Skeletal muscle satellite cell (primary cell): ENCODE data around the gene SUPT3H. TPM values are rescaled to one million over a fixed set of nuclear protein-coding genes. Genes with fewer than 3 reads are reported as not detected.

Experiments used
- H3K27me3 ChIP-seq: 2 replicates; pipeline ENCODE4 v1.7.0; 2013; ENCODE audit warnings: low read length; ENCODE audit not compliant: control insufficient read depth, insufficient read depth
- H3K36me3 ChIP-seq: 2 replicates; pipeline ENCODE4 v1.7.0; 2013; ENCODE audit warnings: mild to moderate bottlenecking, control low read depth, low read length; ENCODE audit not compliant: insufficient read depth
- H3K4me1 ChIP-seq: 2 replicates; pipeline ENCODE4 v1.7.0; 2013; ENCODE audit warnings: low read length; ENCODE audit not compliant: control insufficient read depth, insufficient read depth
- H3K4me2 ChIP-seq: 2 replicates; pipeline ENCODE4 v1.7.0; 2013; ENCODE audit warnings: mild to moderate bottlenecking, low read length
- H3K4me3 ChIP-seq: 2 replicates; pipeline ENCODE4 v1.7.0; 2013; ENCODE audit warnings: low read length
- H3K9ac ChIP-seq: 2 replicates; pipeline ENCODE4 v1.7.0; 2013; ENCODE audit warnings: mild to moderate bottlenecking, low read depth, low read length, moderate library complexity
- H3K9me3 ChIP-seq: replicated peaks from 2 replicates; pipeline ENCODE4 v1.7.0; 2013; ENCODE audit warnings: mild to moderate bottlenecking, control low read depth, low read length
- small RNA-seq: library from RNA; depleted of rRNA; stranded (forward); fragments of <200 nt; gene quantifications from one replicate; pipeline ENCODE3, GENCODE V24; 2012

The SUPT3H gene

GRCh38 chr6:44788387-44788981, 589.2 kb downstream of the SUPT3H start:
- Histone ChIP-seq H3K36me3 (no peaks in the 10 kb centered on the region), H3K4me1 (no peaks in the 10 kb centered on the region), H3K4me3 (no peak overlapping the region), H3K9ac (no peak overlapping the region), H3K4me2 (no peak overlapping the region), H3K9me3 (peaks cover 7% of the 10 kb centered on the region), H3K27me3 (peaks cover 5% of the 10 kb centered on the region)

GRCh38 chr6:44787254-44787834, 590.4 kb downstream of the SUPT3H start:
- no peaks in the 10 kb centered on the region for H3K36me3 ChIP-seq
- no peak overlapping the region for H3K9ac ChIP-seq
- peaks cover 5% of the 10 kb centered on the region for H3K27me3 ChIP-seq
- no peak overlapping the region for H3K4me2 ChIP-seq
- H3K9me3 ChIP-seq: peaks cover 7% of the 10 kb centered on the region
- H3K4me1 ChIP-seq: no peaks in the 10 kb centered on the region
- H3K4me3 ChIP-seq: no peak overlapping the region

DNA sequence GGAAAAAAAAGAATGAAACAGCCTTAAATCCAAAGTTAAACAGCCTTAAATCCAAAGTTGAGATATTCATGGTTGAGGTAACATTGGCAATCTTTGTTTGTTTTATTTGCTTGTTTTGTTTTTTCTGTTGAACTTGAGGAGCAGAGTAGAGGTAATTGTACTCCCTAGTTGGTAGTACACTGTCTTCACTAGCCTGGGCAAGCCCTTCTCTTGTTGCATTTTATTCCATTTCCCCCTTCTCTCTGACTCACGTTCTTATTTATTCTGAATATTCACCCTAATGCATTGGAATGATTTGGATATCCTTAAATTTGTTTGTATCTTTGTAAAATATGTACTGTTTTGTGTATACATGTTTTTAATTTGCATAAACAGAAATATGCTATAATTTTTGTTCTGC, 592.6 kb downstream of the SUPT3H start:
- Histone ChIP-seq H3K4me3 (no peak overlapping the region), H3K4me1 (no peaks in the 10 kb centered on the region), H3K9me3 (peaks cover 7% of the 10 kb centered on the region), H3K4me2 (no peak overlapping the region), H3K9ac (no peak overlapping the region), H3K27me3 (no peaks in the 10 kb centered on the region), H3K36me3 (no peaks in the 10 kb centered on the region)

- H3K4me3 ChIP-seq: no peak overlapping the region
- H3K4me1 ChIP-seq: no peaks in the 10 kb centered on the region
- H3K9me3 ChIP-seq: peaks cover 7% of the 10 kb centered on the region
- no peaks in the 10 kb centered on the region for H3K36me3 ChIP-seq
- no peak overlapping the region for H3K9ac ChIP-seq
- no peaks in the 10 kb centered on the region for H3K27me3 ChIP-seq
- H3K4me2 ChIP-seq: no peak overlapping the region
These were observed 593.5 kb downstream of the SUPT3H start for GRCh38 chr6:44784195-44784594.

GRCh38 chr6:44782892-44783291, 594.8 kb downstream of the SUPT3H start:
- Histone ChIP-seq H3K27me3 (no peaks in the 10 kb centered on the region), H3K4me2 (no peak overlapping the region), H3K36me3 (no peaks in the 10 kb centered on the region), H3K9ac (no peak overlapping the region), H3K4me1 (no peaks in the 10 kb centered on the region), H3K9me3 (peaks cover 7% of the 10 kb centered on the region), H3K4me3 (no peak overlapping the region)

GRCh38 chr6:44781912-44782597, 595.7 kb downstream of the SUPT3H start:
- no peak overlapping the region for H3K9ac ChIP-seq
- H3K4me2 ChIP-seq: no peak overlapping the region
- H3K36me3 ChIP-seq: no peaks in the 10 kb centered on the region
- H3K27me3 ChIP-seq: no peaks in the 10 kb centered on the region
- peaks cover 7% of the 10 kb centered on the region for H3K9me3 ChIP-seq
- no peak overlapping the region for H3K4me3 ChIP-seq
- no peaks in the 10 kb centered on the region for H3K4me1 ChIP-seq

DNA sequence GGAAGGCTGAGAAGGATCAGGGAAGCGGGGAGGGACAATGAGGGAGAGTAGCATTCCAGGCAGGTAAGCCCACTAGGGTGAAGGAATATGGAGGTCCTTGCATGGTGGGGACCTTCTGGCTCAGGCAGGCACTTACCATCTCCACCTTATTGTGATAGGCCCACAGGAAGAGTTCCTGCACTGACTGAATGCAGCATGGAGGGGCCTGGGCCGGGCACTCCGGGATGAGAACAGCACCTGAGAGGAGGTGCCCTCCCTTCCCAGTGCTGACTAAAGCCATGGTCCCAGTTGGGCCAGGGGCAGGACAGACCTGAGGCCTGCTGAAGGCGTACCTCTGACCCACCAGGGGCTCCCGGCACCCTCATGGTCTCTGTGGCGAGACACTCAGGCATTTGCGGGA, 597.6 kb downstream of the SUPT3H start:
- no peaks in the 10 kb centered on the region for H3K36me3 ChIP-seq
- H3K4me1 ChIP-seq: no peaks in the 10 kb centered on the region
- no peak overlapping the region for H3K9ac ChIP-seq
- H3K27me3 ChIP-seq: peaks cover 4% of the 10 kb centered on the region
- H3K9me3 ChIP-seq: peaks cover 7% of the 10 kb centered on the region
- no peak overlapping the region for H3K4me3 ChIP-seq
- no peak overlapping the region for H3K4me2 ChIP-seq

DNA sequence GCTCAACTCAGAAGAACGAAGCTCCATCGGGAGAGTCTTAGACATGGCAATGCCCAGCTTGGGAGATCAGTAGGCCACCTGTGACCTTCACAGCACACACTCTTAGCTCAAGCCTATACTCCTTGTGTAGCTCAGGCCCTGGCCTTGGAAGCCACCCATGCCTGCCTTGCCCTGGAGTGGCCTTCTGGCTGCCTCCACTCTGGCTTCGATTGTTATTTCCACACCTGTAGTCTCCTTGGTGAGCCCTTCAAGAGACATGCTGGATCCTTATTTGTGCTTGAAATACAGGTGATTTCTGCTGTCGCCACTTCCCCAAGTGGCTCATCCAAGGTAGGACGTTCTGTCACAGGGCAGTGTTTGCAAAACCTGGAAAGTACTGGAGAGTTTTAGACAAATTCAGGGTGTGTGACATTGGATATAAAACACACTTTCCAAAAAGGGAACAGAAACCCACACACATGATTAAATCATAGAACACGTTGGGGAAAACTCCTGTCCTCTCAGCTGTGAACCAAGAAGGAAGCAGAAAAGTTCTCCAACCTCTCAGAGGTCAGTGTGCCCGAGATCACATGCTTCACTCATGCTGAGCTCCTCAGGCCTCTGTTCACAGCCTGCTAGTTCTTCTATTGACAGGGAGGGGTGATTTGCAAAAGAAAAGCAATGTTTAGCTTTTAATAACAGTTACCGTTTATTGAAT, 598.5 kb downstream of the SUPT3H start:
- no peak overlapping the region for H3K4me2 ChIP-seq
- no peak overlapping the region for H3K9ac ChIP-seq
- peaks cover 2% of the 10 kb centered on the region for H3K9me3 ChIP-seq
- H3K27me3 ChIP-seq: peaks cover 4% of the 10 kb centered on the region
- H3K4me1 ChIP-seq: no peaks in the 10 kb centered on the region
- no peaks in the 10 kb centered on the region for H3K36me3 ChIP-seq
- no peak overlapping the region for H3K4me3 ChIP-seq

Small RNA genes lying within 50 kb of the gene (small RNA-seq; reads per million reads assigned to genes)
- not detected for gene MIR586
